GM12865 (cell line): ENCODE results near the gene FAM98C.

Experiments used
- DNase-seq: peaks from one replicate; pipeline ENCODE4 v3.0.0; 2010; ENCODE audit warnings: low read depth
- H3K4me3 ChIP-seq: 2 replicates; pipeline ENCODE4 v1.5.1; 2011; ENCODE audit warnings: mild to moderate bottlenecking, low read depth, low read length, control low read depth
- TF ChIP-seq, protein P1 (sequence below): IDR thresholded peaks from 2 replicates; pipeline ENCODE4 v1.5.1; 2011; ENCODE audit warnings: low read length, control low read depth, low read depth, inconsistent platforms; ENCODE audit not compliant: insufficient read depth; ENCODE audit errors: missing control alignments

Gene FAM98C

DNA sequence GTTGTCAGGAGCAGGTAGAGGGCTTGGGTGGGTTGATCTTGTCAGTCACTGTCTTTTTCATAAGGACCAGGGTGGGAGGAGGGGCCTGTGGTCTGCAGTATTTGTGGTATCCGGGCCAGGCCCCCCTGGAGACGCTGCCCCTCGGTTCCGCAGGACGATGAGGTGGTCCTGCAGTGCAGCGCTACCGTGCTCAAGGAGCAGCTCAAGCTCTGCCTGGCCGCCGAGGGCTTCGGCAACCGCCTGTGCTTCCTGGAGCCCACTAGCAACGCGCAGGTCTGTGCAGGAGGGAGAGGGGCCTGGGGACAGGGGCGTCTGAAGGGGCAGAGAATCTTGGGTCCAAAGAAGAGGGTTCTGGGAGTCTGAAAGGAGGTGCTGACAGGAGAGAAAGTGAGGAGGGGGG lies 37.7 kb downstream of the FAM98C start:
- TF ChIP-seq, protein P1, sequence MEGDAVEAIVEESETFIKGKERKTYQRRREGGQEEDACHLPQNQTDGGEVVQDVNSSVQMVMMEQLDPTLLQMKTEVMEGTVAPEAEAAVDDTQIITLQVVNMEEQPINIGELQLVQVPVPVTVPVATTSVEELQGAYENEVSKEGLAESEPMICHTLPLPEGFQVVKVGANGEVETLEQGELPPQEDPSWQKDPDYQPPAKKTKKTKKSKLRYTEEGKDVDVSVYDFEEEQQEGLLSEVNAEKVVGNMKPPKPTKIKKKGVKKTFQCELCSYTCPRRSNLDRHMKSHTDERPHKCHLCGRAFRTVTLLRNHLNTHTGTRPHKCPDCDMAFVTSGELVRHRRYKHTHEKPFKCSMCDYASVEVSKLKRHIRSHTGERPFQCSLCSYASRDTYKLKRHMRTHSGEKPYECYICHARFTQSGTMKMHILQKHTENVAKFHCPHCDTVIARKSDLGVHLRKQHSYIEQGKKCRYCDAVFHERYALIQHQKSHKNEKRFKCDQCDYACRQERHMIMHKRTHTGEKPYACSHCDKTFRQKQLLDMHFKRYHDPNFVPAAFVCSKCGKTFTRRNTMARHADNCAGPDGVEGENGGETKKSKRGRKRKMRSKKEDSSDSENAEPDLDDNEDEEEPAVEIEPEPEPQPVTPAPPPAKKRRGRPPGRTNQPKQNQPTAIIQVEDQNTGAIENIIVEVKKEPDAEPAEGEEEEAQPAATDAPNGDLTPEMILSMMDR = no peak
- H3K4me3 ChIP-seq = no peak overlapping the region
- no peak for DNase-seq

DNA sequence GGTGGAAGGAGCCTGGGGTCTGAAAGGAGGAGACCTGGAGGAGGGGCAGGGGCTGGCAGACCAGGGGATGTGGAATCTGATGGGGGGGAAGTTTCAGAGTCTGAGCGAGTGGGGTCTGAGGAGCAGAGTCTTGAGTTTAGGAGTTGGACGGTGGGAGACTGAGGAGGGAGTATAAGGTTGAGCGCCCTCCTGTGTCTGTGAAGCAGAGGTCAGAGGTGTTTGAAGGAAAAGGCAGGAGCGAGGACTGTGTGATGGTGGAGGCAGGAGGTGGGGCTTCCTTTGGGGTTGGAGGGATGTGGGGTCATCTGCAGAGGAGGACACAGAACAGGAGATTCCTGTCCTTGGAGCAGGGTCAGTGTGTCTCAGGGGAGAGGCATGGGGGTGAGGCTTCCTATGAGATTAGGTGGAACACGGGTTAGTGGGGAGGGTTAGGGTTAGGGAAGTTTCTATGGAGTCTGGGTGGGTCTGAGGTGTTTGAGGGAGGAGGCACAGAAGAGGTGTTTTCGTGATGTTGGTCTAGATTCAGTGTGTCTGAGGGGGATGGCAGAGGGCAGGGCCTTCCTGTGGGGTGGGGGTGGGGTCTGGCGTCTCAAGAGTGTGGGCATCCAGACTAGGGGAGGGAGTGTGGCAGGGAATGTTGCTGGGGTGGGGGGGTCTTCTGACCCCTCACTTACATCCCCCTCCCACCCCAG lies 38.9 kb downstream of the FAM98C start:
- TF ChIP-seq, protein P1 = peak; percentile 21
- H3K4me3 ChIP-seq = no peak overlapping the region

DNA sequence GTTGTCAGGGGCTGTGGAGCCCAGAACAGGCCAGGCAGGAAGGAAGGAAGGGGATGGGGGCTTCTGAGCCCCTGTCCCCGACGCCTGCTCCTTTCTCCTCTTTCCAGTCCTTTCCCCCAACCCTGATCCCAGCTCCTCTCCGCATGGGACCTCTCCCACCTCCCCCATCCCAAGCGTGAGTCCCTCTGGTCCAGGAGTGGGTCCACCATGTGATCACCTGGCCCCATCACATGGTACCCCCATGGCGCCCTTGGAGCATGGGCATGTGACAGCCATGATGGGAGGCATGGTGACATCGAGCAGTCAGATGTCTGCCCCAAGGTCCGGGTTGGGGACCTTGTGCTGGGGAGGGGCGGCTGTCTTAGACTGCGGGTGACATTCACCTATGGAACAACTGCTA lies 39.8 kb downstream of the FAM98C start:
- H3K4me3 ChIP-seq = no peak overlapping the region
- TF ChIP-seq, protein P1 = no peak
- no peak for DNase-seq

More for the DNA sequence above, 38.9 kb downstream of the FAM98C start:
- DNase-seq = peak; percentile 24

DNA sequence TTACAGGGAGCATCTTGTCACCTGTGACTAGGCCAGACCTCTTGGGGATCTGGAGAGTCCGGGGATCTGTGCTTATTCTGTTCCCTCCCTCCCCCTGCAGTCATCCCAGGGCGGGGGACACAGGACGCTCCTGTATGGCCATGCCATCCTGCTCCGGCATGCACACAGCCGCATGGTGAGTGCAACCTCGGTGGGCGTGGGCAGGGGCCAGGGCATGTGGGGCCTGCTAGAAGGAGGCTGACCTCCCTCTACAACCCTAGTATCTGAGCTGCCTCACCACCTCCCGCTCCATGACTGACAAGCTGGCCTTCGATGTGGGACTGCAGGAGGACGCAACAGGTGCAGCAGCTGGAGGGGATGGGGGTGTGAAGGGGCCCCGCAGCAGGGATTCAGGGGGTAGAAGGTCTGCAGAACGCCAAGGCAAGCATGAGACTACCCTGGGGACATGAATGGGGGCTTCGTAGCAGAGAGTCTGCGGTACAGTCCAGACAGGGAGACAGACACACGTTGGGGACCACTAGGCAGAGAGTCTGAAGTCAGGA lies 40.6 kb downstream of the FAM98C start:
- TF ChIP-seq, protein P1 = no peak

DNA sequence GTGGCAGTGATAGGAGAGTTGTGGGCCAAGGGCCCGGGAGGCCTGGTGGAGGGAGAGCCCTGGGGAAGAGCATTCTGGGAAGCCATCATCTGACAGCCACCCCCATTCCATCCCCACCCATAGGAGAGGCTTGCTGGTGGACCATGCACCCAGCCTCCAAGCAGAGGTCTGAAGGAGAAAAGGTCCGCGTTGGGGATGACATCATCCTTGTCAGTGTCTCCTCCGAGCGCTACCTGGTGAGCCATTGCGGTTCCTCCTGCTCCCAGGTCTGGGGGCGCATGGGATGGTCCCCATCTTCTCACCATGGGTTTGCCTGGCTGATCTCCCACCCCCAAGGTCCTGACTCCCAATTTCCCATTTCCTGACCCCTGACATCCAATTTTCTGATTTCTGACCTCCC lies 41.1 kb downstream of the FAM98C start:
- no peak for DNase-seq
- no peak overlapping the region for H3K4me3 ChIP-seq
- TF ChIP-seq, protein P1 = no peak

More for the DNA sequence above, 40.6 kb downstream of the FAM98C start:
- no peak overlapping the region for H3K4me3 ChIP-seq
- DNase-seq = no peak

DNA sequence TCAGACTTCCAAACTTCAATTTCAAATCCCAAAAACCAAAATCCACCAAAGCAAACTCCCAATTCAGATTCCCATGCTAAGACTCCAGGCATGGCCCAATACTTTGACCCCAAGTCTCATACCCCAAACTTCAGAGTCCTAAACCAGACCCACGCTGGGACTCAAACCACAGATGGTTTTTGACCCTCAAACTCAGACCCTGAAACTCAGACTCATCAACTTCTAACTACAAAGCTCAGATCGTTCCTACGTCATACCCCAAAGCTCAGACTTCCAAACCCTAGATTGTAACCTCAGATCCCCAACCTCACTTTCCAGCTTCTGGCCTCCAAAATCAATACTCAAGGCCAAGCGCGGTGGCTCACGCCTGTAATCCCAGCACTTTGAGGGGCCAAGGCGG lies 42.5 kb downstream of the FAM98C start:
- TF ChIP-seq, protein P1 = no peak
- no peak for DNase-seq
- H3K4me3 ChIP-seq = no peak overlapping the region

DNA sequence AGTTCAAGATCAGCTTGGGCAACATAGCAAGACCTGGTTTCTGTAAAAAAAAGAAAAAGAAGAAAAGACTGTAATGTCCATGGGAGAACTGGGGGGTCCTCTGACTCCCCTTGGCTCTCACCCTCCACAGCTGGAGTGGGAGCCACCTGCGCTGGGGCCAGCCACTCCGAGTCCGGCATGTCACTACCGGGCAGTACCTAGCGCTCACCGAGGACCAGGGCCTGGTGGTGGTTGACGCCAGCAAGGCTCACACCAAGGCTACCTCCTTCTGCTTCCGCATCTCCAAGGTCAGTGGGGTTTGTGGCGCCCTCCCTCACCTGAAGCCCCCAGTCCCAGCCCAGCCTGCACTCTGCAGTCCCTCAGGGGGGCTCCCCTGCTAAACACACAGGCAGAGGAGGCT lies 45.3 kb downstream of the FAM98C start:
- TF ChIP-seq, protein P1 = no peak
- no peak overlapping the region for H3K4me3 ChIP-seq
- no peak for DNase-seq
